ENCODE measurements around the gene NRTN. TPM values are rescaled to one million over a fixed set of nuclear protein-coding genes. Genes with fewer than 3 reads are reported as not detected.

The NRTN gene
- total RNA-seq, 1 experiment from 2014 or later, result 2.6 TPM

DNA sequence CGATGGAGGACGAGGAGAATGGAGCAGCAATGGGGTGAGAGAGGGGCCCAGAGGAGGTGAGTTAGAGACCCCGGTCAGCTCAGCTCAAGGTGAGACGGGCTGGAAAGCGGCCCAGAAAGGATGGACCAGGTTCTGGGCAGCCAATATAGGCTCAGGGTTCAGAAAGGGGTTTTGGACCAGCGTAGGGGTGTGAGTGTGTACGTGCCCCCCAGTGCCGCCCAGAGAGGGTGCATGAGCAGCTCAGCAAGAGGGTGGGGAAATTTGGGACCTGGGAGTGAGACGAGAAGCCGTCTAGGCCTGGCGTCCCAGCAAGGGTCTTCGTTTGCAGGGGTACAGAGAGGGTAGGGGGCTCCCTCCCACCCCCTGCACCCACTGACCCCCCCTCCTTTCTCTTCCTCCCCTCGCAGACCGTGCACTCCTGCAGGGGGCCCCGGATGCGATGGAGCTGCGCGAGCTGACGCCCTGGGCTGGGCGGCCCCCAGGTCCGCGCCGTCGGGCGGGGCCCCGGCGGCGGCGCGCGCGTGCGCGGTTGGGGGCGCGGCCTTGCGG is 22.5 kb downstream of the NRTN start:
- H3K36me3 ChIP-seq (ENCODE audit: control insufficient read depth, insufficient read depth, low read length), result no peaks in the 10 kb centered on the region
- Mint-ChIP-seq H3K36me3 (ENCODE audit: insufficient read depth, unreplicated experiment) (peaks cover 12% of the 10 kb centered on the region), H3K27ac (ENCODE audit: unreplicated experiment) (peak overlapping the region; percentile 67), H3K4me3 (ENCODE audit: unreplicated experiment) (peak overlapping the region; percentile 88), H3K9me3 (ENCODE audit: unreplicated experiment) (no peaks in the 10 kb centered on the region), H3K27me3 (ENCODE audit: insufficient read depth, unreplicated experiment) (no peaks in the 10 kb centered on the region), H3K4me1 (ENCODE audit: low read depth, unreplicated experiment) (peaks cover 7% of the 10 kb centered on the region)
- no peak for DNase-seq
- no peaks in the 10 kb centered on the region for H3K27me3 ChIP-seq (replicated peaks; ENCODE audit: control insufficient read depth, insufficient read depth, low read length)
- peaks cover 5% of the 10 kb centered on the region; the same call in 1 of the 2 replicates for H3K4me1 ChIP-seq
- ChIA-PET CTCF (interaction anchor here (0.6 to 2.8 kb wide), 3 partner anchors 23 to 513 kb away, joined by 4 to 39 read pairs (median 18); partner anchors contain the start of genes NDUFA11 and VMAC), POLR2A (interaction anchor here (0.5 to 1.5 kb wide), 7 partner anchors 13 to 391 kb away, joined by 3 to 27 read pairs (median 5); partner anchors contain the start of genes CATSPERD, LONP1, NDUFA11 and VMAC)
- TF ChIP-seq, protein P1, sequence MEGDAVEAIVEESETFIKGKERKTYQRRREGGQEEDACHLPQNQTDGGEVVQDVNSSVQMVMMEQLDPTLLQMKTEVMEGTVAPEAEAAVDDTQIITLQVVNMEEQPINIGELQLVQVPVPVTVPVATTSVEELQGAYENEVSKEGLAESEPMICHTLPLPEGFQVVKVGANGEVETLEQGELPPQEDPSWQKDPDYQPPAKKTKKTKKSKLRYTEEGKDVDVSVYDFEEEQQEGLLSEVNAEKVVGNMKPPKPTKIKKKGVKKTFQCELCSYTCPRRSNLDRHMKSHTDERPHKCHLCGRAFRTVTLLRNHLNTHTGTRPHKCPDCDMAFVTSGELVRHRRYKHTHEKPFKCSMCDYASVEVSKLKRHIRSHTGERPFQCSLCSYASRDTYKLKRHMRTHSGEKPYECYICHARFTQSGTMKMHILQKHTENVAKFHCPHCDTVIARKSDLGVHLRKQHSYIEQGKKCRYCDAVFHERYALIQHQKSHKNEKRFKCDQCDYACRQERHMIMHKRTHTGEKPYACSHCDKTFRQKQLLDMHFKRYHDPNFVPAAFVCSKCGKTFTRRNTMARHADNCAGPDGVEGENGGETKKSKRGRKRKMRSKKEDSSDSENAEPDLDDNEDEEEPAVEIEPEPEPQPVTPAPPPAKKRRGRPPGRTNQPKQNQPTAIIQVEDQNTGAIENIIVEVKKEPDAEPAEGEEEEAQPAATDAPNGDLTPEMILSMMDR (IDR thresholded peaks at IDR 0.05; ENCODE audit: insufficient read depth in 1 of 2, low read depth in 1 of 2, low read length in 1 of 2, severe bottlenecking in 1 of 2, unreplicated experiment in 1 of 2), result no peak
- no peaks in the 10 kb centered on the region for H3K9me3 ChIP-seq
- H3K4me3 ChIP-seq (ENCODE audit: low read depth, low read length), result peak overlapping the region; percentile 88
- BruUV-seq (replicated peaks), result no TSS peak
- intact Hi-C loops (cut with micrococcal nuclease; ENCODE audit: unreplicated experiment), result loop anchor here (5.0 kb wide), 1 partner anchor 75 kb away; the partner anchor contains the start of genes NDUFA11 and VMAC

DNA sequence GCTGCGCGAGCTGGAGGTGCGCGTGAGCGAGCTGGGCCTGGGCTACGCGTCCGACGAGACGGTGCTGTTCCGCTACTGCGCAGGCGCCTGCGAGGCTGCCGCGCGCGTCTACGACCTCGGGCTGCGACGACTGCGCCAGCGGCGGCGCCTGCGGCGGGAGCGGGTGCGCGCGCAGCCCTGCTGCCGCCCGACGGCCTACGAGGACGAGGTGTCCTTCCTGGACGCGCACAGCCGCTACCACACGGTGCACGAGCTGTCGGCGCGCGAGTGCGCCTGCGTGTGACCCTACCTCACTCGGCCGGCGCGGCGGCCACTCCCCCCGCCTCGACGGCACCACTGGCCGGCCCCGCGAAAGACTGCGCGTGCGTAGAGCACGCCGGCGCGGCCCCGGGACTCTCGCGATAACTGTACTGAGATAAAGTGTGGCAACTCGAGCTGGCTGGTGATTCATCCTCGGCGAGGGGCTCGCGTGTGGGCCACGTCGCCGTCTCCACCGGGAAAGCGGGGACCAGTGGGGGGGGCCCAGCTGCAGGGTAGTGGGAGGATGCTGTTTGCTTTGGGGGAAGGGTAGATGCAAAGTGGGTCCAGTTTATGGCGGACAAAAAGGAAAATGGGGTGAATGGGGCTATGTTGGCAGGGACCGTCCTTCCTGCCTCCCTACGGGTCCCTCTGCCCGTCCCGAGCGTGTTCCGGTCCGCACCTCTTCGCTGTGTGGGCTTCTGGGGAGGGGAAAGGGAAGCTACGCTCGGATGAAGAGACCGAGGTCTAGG is 23.2 kb downstream of the NRTN start:
- no peaks in the 10 kb centered on the region for H3K27me3 ChIP-seq (replicated peaks; ENCODE audit: control insufficient read depth, insufficient read depth, low read length)
- no peaks in the 10 kb centered on the region for H3K36me3 ChIP-seq (ENCODE audit: control insufficient read depth, insufficient read depth, low read length)
- DNase-seq, result peak; percentile 95 to 97
- Mint-ChIP-seq H3K36me3 (ENCODE audit: insufficient read depth, unreplicated experiment) (peaks cover 12% of the 10 kb centered on the region), H3K4me3 (ENCODE audit: unreplicated experiment) (peak overlapping the region; percentile 88), H3K9me3 (ENCODE audit: unreplicated experiment) (no peaks in the 10 kb centered on the region), H3K4me1 (ENCODE audit: low read depth, unreplicated experiment) (peaks cover 7% of the 10 kb centered on the region), H3K27me3 (ENCODE audit: insufficient read depth, unreplicated experiment) (no peaks in the 10 kb centered on the region), H3K27ac (ENCODE audit: unreplicated experiment) (peak overlapping the region; percentile 80)
- CTCF ChIA-PET, result interaction anchor here (0.5 to 2.8 kb wide), 5 partner anchors 19 to 512 kb away, joined by 3 to 39 read pairs (median 5); partner anchors contain the start of genes NDUFA11 and VMAC
- POLR2A ChIA-PET, result interaction anchor here (0.5 to 1.5 kb wide), 8 partner anchors 13 to 391 kb away, joined by 3 to 27 read pairs (median 5); partner anchors contain the start of genes CATSPERD, LONP1, NDUFA11 and VMAC
- H3K9me3 ChIP-seq, result no peaks in the 10 kb centered on the region
- H3K4me1 ChIP-seq, result peaks cover 5% of the 10 kb centered on the region; the same call in 1 of the 2 replicates
- H3K4me3 ChIP-seq (ENCODE audit: low read depth, low read length), result peak overlapping the region; percentile 88
- BruUV-seq (replicated peaks), result no TSS peak
- TF ChIP-seq, protein P1 (IDR thresholded peaks at IDR 0.05; ENCODE audit: insufficient read depth in 1 of 2, low read depth in 1 of 2, low read length in 1 of 2, severe bottlenecking in 1 of 2, unreplicated experiment in 1 of 2), result no peak
- intact Hi-C loops (cut with micrococcal nuclease; ENCODE audit: unreplicated experiment), result loop anchor here (5.0 kb wide), 1 partner anchor 74 kb away; the partner anchor contains the start of genes NDUFA11 and VMAC

Data from Caco-2 (cell line).